Activated CD4-positive, alpha-beta T cell treated with anti-CD3 and anti-CD28 coated beads for 36 hours (primary cell): ENCODE data around the gene MSH3. TPM values are rescaled to one million over a fixed set of nuclear protein-coding genes. Genes with fewer than 3 reads are reported as not detected.
"Not testable (repeated sequence)": the region's sequence is repeated elsewhere in the genome, so short reads cannot be mapped to it uniquely, and the experiment has no call there.

Experiments used
- ATAC-seq: fragments of 200-7000 bp; cut with Tn5 transposase; one replicate; pipeline ENCODE4 v1.10.0; 2021; ENCODE audit warnings: mild to moderate bottlenecking, moderate library complexity
- CTCF ChIA-PET: fragments of 350-600 bp; sonication (Branson Sonifier 250); formaldehyde crosslinking; loops from one replicate; lab custom pipeline; 2021; ENCODE audit warnings: antibody characterized with exemption; lab: Charles Lee
- POLR2A ChIA-PET: fragments of 350-600 bp; sonication (Branson Sonifier 250); formaldehyde crosslinking; loops from one replicate; lab custom pipeline; 2021; ENCODE audit warnings: antibody characterized with exemption, inconsistent platforms; lab: Charles Lee
- DNase-seq: peaks from one replicate; pipeline ENCODE4 v3.0.0-alpha.2; 2020
- H3K27ac Mint-ChIP-seq: one replicate; pipeline ENCODE4 v1.8.0; 2021; ENCODE audit warnings: mixed read lengths
- H3K27me3 Mint-ChIP-seq: one replicate; pipeline ENCODE4 v1.8.0; 2021; ENCODE audit warnings: mixed read lengths
- H3K36me3 Mint-ChIP-seq: one replicate; pipeline ENCODE4 v1.8.0; 2021; ENCODE audit warnings: low read depth, mixed read lengths
- H3K4me1 Mint-ChIP-seq: one replicate; pipeline ENCODE4 v1.8.0; 2021; ENCODE audit warnings: mixed read lengths
- H3K4me3 Mint-ChIP-seq: one replicate; pipeline ENCODE4 v1.8.0; 2021; ENCODE audit warnings: mild to moderate bottlenecking, moderate library complexity, mixed read lengths
- H3K9me3 Mint-ChIP-seq: one replicate; pipeline ENCODE4 v1.8.0; 2021; ENCODE audit warnings: low read depth, mixed read lengths
- intact Hi-C, 2 experiments: fragments of 100-400 bp; cut with DNase I in 1 of 2; cut with micrococcal nuclease in 1 of 2; formaldehyde crosslinking; loops; one replicate each; pipeline versions ENCODE4 v1.14.2 to v1.15.1; 2022 to 2024; cut with DNase I, micrococcal nuclease
- total RNA-seq, 2 experiments: library from RNA; stranded (reverse); gene quantifications; one replicate each; pipeline ENCODE4 v1.2.3, GENCODE V29; 2021

Gene MSH3
- total RNA-seq, 2 experiments from 2014 or later: 25.6 to 27.1 TPM

- no peak overlapping the region for H3K27ac Mint-ChIP-seq
- intact Hi-C loops: no loop called here
- no peaks in the 10 kb centered on the region for H3K9me3 Mint-ChIP-seq
- ChIA-PET CTCF (interaction anchor here (0.9 kb wide), 1 partner anchor 9 kb away, joined by 3 read pairs; no protein-coding TSS in a partner anchor), POLR2A (no interaction called here)
- H3K4me1 Mint-ChIP-seq: no peaks in the 10 kb centered on the region
- DNase-seq (no peak), ATAC-seq (no peak)
- H3K27me3 Mint-ChIP-seq: no peaks in the 10 kb centered on the region
- H3K36me3 Mint-ChIP-seq: peaks cover 37% of the 10 kb centered on the region
- H3K4me3 Mint-ChIP-seq: no peak overlapping the region
Observed at GRCh38 chr5:80725446-80725845, 71.0 kb downstream of the MSH3 start.

- ChIA-PET POLR2A (no interaction called here), CTCF (no interaction called here)
- DNase-seq: no peak
- no peak for ATAC-seq
- intact Hi-C loops: no loop called here
- no peaks in the 10 kb centered on the region for H3K9me3 Mint-ChIP-seq
- H3K27me3 Mint-ChIP-seq: no peaks in the 10 kb centered on the region
- H3K27ac Mint-ChIP-seq: no peak overlapping the region
- no peak overlapping the region for H3K4me3 Mint-ChIP-seq
- H3K4me1 Mint-ChIP-seq: peaks cover 6% of the 10 kb centered on the region
- H3K36me3 Mint-ChIP-seq: peaks cover 20% of the 10 kb centered on the region
Observed at GRCh38 chr5:80736730-80737129, 82.3 kb downstream of the MSH3 start.

GRCh38 chr5:80738466-80738865 lies 84.0 kb downstream of the MSH3 start:
- no peak overlapping the region for H3K4me3 Mint-ChIP-seq
- no peak for ATAC-seq
- no peaks in the 10 kb centered on the region for H3K27me3 Mint-ChIP-seq
- H3K27ac Mint-ChIP-seq: no peak overlapping the region
- intact Hi-C loops: no loop called here
- H3K36me3 Mint-ChIP-seq: peaks cover 27% of the 10 kb centered on the region
- DNase-seq: no peak
- ChIA-PET POLR2A (no interaction called here), CTCF (no interaction called here)
- H3K9me3 Mint-ChIP-seq: no peaks in the 10 kb centered on the region
- peaks cover 6% of the 10 kb centered on the region for H3K4me1 Mint-ChIP-seq

- Mint-ChIP-seq H3K27ac (no peak overlapping the region), H3K4me3 (no peak overlapping the region), H3K4me1 (peaks cover 6% of the 10 kb centered on the region), H3K36me3 (peaks cover 30% of the 10 kb centered on the region), H3K9me3 (no peaks in the 10 kb centered on the region), H3K27me3 (no peaks in the 10 kb centered on the region)
- ATAC-seq (no peak), DNase-seq (no peak)
- CTCF ChIA-PET: interaction anchor here (0.8 kb wide), 1 partner anchor 838 kb away, joined by 3 read pairs; no protein-coding TSS in a partner anchor
- POLR2A ChIA-PET: no interaction called here
- intact Hi-C loops: no loop called here
Observed at GRCh38 chr5:80739057-80739456, 84.6 kb downstream of the MSH3 start.

- Mint-ChIP-seq H3K36me3 (peaks cover 32% of the 10 kb centered on the region), H3K4me1 (peaks cover 6% of the 10 kb centered on the region), H3K27me3 (no peaks in the 10 kb centered on the region), H3K27ac (peak overlapping the region; percentile 31), H3K4me3 (no peak overlapping the region), H3K9me3 (no peaks in the 10 kb centered on the region)
- CTCF ChIA-PET: interaction anchor here (0.8 kb wide), 1 partner anchor 838 kb away, joined by 3 read pairs; no protein-coding TSS in a partner anchor
- POLR2A ChIA-PET: no interaction called here
- no peak for DNase-seq
- intact Hi-C loops: no loop called here
- ATAC-seq: no peak
Observed at GRCh38 chr5:80739496-80739895, 85.0 kb downstream of the MSH3 start.

GRCh38 chr5:80739898-80740297 lies 85.4 kb downstream of the MSH3 start:
- Mint-ChIP-seq H3K27me3 (no peaks in the 10 kb centered on the region), H3K4me3 (no peak overlapping the region), H3K36me3 (peaks cover 36% of the 10 kb centered on the region), H3K4me1 (peaks cover 6% of the 10 kb centered on the region), H3K9me3 (no peaks in the 10 kb centered on the region), H3K27ac (peak overlapping the region; percentile 31)
- intact Hi-C loops: no loop called here
- ATAC-seq: no peak
- DNase-seq: no peak
- ChIA-PET POLR2A (no interaction called here), CTCF (interaction anchor here (0.6 kb wide), 1 partner anchor 330 kb away, joined by 3 read pairs; no protein-coding TSS in a partner anchor)

- H3K9me3 Mint-ChIP-seq, H3K27me3 Mint-ChIP-seq, POLR2A ChIA-PET, H3K4me3 Mint-ChIP-seq, H3K4me1 Mint-ChIP-seq, intact Hi-C loops, H3K27ac Mint-ChIP-seq, DNase-seq, CTCF ChIA-PET, ATAC-seq: not testable (repeated sequence)
- peaks cover 39% of the 10 kb centered on the region for H3K36me3 Mint-ChIP-seq
Observed at GRCh38 chr5:80740488-80740887, 86.0 kb downstream of the MSH3 start.

- H3K4me3 Mint-ChIP-seq: no peak overlapping the region
- CTCF ChIA-PET: no interaction called here
- intact Hi-C loops: no loop called here
Observed at GRCh38 chr5:80740999-80741398, 86.5 kb downstream of the MSH3 start.

GRCh38 chr5:80744149-80744548 lies 89.7 kb downstream of the MSH3 start:
- Mint-ChIP-seq H3K9me3 (no peaks in the 10 kb centered on the region), H3K4me1 (peaks cover 6% of the 10 kb centered on the region), H3K4me3 (no peak overlapping the region), H3K27ac (no peak overlapping the region), H3K36me3 (peaks cover 63% of the 10 kb centered on the region), H3K27me3 (no peaks in the 10 kb centered on the region)
- DNase-seq (no peak), ATAC-seq (no peak)
- CTCF ChIA-PET: no interaction called here
- intact Hi-C loops: no loop called here
- POLR2A ChIA-PET: no interaction called here

More at GRCh38 chr5:80740999-80741398, 86.5 kb downstream of the MSH3 start:
- Mint-ChIP-seq H3K4me1 (peaks cover 6% of the 10 kb centered on the region), H3K27ac (no peak overlapping the region), H3K9me3 (no peaks in the 10 kb centered on the region), H3K36me3 (peaks cover 42% of the 10 kb centered on the region), H3K27me3 (no peaks in the 10 kb centered on the region)
- ATAC-seq (no peak), DNase-seq (no peak)
- POLR2A ChIA-PET: no interaction called here

GRCh38 chr5:80745490-80745889 lies 91.0 kb downstream of the MSH3 start:
- Mint-ChIP-seq H3K4me3 (no peak overlapping the region), H3K4me1 (peaks cover 5% of the 10 kb centered on the region), H3K9me3 (no peaks in the 10 kb centered on the region), H3K27me3 (no peaks in the 10 kb centered on the region), H3K27ac (no peak overlapping the region), H3K36me3 (peaks cover 65% of the 10 kb centered on the region)
- DNase-seq: no peak
- peak; percentile 61 for ATAC-seq
- POLR2A ChIA-PET: no interaction called here
- CTCF ChIA-PET: no interaction called here
- intact Hi-C loops: no loop called here

- Mint-ChIP-seq H3K4me1 (no peaks in the 10 kb centered on the region), H3K27me3 (no peaks in the 10 kb centered on the region), H3K27ac (no peak overlapping the region), H3K36me3 (peaks cover 70% of the 10 kb centered on the region), H3K9me3 (no peaks in the 10 kb centered on the region), H3K4me3 (no peak overlapping the region)
- POLR2A ChIA-PET: no interaction called here
- intact Hi-C loops: no loop called here
- ATAC-seq (no peak), DNase-seq (no peak)
- CTCF ChIA-PET: no interaction called here
Observed at GRCh38 chr5:80747922-80748321, 93.5 kb downstream of the MSH3 start.

GRCh38 chr5:80752427-80752826 lies 98.0 kb downstream of the MSH3 start:
- no peak overlapping the region for H3K4me3 Mint-ChIP-seq
- ATAC-seq (no peak), DNase-seq (no peak)
- no peaks in the 10 kb centered on the region for H3K9me3 Mint-ChIP-seq
- ChIA-PET CTCF (interaction anchor here (0.6 kb wide), 1 partner anchor 29 kb away, joined by 3 read pairs; no protein-coding TSS in a partner anchor), POLR2A (no interaction called here)
- no peak overlapping the region for H3K27ac Mint-ChIP-seq
- H3K36me3 Mint-ChIP-seq: peaks cover 42% of the 10 kb centered on the region
- peaks cover 33% of the 10 kb centered on the region for H3K4me1 Mint-ChIP-seq
- no peaks in the 10 kb centered on the region for H3K27me3 Mint-ChIP-seq
- intact Hi-C loops: no loop called here
